Globus pallidus (tissue), 1 donor: Measurements from ENCODE around the gene ITGA7.

ENCODE experiments used
- DNase-seq: peaks from one replicate; pipeline ENCODE4 v3.0.0-alpha.2; 2015; ENCODE audit warnings: low spot score

The ITGA7 gene, protein sequence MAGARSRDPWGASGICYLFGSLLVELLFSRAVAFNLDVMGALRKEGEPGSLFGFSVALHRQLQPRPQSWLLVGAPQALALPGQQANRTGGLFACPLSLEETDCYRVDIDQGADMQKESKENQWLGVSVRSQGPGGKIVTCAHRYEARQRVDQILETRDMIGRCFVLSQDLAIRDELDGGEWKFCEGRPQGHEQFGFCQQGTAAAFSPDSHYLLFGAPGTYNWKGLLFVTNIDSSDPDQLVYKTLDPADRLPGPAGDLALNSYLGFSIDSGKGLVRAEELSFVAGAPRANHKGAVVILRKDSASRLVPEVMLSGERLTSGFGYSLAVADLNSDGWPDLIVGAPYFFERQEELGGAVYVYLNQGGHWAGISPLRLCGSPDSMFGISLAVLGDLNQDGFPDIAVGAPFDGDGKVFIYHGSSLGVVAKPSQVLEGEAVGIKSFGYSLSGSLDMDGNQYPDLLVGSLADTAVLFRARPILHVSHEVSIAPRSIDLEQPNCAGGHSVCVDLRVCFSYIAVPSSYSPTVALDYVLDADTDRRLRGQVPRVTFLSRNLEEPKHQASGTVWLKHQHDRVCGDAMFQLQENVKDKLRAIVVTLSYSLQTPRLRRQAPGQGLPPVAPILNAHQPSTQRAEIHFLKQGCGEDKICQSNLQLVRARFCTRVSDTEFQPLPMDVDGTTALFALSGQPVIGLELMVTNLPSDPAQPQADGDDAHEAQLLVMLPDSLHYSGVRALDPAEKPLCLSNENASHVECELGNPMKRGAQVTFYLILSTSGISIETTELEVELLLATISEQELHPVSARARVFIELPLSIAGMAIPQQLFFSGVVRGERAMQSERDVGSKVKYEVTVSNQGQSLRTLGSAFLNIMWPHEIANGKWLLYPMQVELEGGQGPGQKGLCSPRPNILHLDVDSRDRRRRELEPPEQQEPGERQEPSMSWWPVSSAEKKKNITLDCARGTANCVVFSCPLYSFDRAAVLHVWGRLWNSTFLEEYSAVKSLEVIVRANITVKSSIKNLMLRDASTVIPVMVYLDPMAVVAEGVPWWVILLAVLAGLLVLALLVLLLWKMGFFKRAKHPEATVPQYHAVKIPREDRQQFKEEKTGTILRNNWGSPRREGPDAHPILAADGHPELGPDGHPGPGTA

DNA sequence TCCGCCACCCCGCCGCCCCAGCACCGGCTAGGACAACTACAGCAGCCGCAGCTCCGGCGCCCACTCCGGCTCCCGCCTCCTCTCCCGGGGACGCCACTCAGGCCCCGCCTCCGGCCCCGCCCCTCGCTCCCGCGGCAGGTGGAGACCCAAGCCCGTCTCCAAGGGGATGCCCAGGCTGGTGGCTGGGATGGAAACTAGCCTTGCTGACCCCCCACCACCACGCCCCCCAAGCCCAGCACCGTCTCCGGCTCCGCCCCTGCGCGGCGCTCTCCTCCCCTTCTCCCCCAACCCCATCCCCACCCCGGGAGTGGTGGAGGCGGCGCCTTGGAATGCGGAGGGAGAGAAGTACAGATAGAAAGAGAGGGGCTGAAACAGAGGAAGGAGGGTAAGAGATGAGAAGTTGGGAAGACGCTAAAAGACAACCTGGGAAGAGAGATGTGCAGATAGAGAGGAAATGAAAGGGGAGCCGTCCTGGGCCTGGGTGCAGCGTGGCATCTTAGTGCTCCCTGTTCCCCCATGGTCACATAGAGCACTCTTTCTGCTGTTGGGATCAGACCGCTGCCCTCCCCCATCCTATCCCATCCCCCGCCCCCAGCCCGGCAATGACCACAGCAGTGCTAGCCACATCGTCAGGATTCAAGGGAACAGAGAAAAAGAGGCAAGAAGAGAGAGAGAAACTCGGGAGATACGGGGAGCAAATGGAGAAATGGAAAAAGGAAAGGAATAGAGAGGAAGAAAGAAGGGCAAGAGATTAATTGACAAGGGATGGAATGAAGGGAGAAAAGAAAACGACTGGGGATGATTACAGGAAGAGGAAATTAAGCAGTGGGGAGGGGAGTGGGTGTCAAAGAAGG is at the start of gene ITGA7:
Gene ITGA7 (minus strand): TSS at position 64 of the 854 bp plus-strand sequence. CDS start 222 bp downstream, outside the sequence.
- DNase-seq, result peak; percentile 62

DNA sequence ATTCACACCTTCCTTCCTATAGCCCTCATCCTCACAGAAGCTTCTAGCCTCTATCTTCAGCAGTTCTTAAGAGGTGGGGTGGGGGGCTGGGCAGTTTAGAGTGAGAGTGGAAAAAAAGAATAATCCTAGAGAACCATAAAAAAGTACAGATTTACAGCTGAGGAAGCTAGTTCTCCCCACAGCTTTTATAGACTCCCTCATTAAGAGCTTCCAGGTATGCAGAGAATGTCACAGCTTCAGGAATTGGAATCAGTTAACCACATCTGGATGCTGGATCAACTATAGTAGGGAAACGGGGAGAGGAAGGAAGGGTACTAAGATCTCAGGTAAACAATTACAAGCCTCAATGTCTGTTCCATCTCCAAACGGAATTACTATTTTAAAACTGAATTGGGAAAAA is 47.5 kb upstream of the ITGA7 start:
- DNase-seq, result no peak

DNA sequence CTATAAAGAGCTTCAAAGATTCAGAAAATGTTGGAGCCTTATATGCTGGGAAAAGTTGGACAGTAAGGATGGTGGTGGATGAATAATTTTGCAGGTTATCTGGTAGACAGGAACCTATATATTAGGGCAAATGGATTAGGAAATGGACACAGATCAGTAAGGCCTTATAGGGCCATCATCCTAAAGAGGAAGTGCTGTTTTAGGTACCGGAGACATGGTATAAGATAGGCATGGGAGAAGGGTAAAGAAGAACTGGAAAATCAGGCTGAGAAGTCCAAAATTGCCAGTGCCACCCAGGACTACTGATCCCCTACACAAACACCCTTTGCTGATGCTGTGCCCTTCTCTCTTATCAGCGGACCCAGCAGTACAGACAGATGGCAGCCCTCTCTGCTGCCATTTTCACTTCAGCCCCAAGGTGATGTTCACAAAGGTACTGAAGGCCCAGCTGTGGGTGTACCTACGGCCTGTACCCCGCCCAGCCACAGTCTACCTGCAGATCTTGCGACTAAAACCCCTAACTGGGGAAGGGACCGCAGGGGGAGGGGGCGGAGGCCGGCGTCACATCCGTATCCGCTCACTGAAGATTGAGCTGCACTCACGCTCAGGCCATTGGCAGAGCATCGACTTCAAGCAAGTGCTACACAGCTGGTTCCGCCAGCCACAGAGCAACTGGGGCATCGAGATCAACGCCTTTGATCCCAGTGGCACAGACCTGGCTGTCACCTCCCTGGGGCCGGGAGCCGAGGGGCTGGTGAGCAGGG is 40.7 kb upstream of the ITGA7 start:
- DNase-seq, result no peak

DNA sequence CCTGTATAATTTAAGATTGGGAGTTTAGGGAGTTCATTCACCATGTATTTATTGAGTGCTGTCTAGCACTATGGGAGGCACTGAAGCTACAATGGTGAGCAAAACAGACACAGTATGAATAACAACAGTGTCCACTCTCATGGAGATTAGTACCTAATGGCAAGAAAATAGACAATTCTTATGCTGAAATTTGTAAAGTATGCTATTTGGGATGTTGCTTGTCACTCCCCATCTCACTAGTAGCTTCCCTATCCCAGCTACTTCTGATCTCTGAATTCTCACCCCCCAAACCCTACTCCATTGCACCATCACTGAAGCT is 39.2 kb upstream of the ITGA7 start:
- DNase-seq, result no peak

DNA sequence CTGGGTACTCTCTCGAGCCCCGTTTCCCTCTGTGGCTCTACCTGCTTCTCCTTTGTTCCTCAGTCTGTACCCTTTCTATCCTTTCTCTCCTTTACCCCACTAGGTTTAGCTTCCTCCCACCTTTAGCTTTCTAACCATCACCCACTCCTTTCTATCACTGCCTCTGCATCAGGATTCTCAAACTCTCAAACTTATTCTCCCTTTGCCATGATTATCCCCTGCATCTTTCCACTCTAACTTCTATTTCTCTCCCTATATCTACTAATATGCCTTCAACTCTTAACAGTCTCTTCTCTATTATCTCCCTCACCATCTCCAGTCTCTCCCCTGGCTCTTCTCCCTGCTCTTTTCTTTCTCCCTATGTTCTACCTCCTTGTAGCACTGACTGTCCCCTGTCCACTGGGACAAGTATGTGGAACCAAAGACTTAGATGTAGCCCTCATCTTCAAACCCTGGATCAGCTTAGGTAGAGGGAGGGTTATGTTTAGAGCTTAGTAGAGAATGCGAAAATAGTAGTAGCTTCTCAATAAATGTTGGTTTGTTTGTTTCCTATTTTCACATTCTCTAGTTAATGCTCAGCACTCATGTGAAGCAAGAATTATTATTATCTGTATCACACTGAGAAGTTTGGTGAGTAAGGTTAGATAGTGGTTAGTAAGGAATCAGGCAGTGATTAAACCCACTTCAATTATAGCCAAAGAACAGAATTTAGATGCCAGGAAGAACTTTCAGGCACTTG is 38.6 kb upstream of the ITGA7 start:
- no peak for DNase-seq

DNA sequence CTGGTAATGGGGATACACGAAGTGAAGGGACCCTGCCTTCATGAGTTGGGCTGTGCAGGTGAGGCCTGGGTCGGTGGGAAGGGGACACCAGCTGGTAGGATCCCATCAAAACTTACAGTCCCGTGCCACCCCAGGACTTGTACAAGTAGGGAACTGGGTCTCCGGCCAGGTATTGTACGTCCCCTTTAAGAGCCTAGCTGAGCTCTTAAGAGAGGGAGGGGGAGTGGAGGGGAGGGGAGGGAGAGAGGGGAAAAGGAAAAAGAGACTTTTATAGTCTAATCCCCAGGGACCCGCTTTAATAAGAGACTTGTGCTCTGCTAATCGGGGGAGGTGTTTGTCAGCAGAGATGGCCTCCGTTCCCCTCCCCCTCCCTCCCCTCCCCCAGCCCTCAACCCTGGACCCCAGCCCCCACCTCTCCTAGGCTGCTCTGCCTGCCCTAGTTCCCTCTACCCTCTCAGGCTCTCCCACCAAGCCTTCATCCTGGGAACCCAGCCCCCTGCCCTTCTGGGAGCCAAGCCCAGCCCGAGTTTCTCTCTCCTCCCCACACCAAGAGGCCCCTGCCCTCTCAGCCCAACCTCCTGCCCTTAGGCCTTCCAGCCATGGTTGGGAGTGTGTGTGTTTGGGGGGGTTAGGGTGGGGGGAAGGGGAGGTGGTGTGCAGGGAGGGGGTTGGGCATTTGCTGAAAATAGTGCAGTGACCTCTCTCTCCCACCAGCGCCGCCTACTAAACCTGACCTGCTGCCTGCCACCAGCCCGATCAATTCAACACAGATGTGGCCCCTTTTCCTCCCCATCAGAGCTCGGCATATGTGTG is 37.9 kb upstream of the ITGA7 start:
- no peak for DNase-seq

DNA sequence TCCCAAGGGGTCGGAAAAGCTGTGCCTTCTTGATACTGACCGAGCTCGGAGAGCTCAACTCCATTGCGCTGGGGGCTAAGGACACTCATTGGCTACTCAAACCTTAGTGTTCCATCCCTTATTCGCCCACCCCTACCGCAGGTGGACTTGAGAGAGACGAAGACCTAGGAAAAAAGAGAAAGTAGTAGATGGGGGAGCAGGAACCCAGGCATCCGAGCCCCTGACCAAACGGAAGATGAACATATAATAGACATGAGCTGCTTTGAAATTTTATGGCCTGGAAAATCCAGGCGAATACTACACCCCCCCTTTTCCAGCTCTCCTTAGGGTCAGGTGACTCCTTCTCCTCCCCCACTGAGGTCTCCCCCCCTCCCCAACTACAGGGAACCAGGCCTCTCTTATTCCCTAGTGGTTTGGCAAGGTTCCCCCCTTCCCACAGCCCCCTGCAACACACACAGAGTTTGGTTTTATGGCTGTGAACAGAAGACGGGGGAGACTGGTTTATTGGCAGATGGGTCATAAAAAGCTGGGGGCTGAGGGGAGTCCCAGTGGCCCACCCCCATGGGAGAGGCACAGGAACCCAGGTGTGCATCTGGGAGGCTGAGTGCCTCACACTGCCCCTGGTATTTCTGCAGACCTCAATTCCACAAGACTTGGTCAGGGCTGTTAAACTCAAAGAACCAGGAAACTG is 36.8 kb upstream of the ITGA7 start:
- DNase-seq, result no peak

DNA sequence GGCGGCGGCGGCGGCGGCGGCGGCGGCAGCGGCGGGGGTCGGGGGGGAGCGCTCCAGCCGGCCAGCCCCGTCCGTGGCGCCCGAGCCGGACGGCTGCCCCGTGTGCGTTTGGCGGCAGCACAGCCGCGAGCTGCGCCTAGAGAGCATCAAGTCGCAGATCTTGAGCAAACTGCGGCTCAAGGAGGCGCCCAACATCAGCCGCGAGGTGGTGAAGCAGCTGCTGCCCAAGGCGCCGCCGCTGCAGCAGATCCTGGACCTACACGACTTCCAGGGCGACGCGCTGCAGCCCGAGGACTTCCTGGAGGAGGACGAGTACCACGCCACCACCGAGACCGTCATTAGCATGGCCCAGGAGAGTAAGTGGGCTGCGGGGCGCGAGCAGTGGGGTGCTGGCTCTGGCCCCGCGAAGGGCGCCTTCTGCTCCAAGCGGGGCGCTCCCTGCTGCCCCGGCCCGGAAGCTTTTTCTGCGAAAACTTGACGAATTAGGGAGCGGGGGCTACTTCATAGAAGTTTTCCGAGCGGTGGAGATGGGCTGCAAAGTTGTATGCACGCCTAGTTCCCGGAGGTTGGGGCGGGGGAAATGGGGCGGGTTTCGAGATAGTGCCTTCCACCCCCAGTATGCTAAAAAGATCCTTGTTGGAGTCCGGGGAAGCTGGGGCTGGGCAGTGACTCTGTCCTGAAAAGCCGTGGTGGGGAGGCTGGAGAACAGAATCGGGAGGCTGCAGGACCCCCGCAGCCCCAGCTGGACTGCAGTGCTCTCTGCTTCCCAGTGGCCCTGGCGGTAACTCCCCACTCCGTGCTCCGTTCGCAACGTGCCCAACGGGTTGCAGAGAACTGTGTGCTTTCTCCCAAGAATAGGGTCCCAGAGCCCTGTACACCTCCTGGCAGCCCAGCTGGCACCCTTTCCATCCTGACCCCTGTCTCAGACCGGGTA is 36.0 kb upstream of the ITGA7 start:
- DNase-seq, result no peak

DNA sequence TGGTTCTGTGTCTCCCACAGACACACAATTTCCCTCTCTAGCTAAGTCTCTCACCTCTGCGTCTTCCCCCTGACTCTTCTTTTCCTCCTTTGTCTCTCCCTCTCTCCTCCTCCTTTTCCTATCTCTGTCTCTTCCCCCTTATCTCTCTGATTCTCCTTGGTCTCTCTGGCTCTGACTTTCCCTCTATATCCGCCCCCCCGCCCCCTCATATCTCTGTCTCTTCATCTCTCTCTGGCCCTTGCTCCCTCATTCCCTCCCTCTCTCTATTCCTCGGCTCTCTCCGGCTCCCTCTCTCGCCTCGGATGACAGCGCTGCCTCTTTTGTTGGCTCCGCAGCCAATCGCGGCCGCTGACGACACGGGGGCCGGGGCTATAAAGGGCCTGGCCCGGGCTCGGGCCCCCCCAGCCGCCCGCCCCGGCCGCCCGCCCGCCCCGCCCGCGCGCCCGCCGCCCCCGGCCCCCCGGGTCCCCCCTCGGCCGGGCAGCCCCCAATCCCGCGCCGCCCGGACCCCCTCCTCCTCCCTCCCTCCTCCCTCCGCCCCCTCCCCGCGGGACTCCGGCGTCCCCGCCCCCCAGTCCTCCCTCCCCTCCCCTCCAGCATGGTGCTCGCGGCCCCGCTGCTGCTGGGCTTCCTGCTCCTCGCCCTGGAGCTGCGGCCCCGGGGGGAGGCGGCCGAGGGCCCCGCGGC is 35.2 kb upstream of the ITGA7 start, which contains the start of gene GDF11:
Gene GDF11 (plus strand): TSS at position 404 of the 687 bp plus-strand sequence. CDS start 195 bp downstream, at position 599.
- peak; percentile 82 for DNase-seq

DNA sequence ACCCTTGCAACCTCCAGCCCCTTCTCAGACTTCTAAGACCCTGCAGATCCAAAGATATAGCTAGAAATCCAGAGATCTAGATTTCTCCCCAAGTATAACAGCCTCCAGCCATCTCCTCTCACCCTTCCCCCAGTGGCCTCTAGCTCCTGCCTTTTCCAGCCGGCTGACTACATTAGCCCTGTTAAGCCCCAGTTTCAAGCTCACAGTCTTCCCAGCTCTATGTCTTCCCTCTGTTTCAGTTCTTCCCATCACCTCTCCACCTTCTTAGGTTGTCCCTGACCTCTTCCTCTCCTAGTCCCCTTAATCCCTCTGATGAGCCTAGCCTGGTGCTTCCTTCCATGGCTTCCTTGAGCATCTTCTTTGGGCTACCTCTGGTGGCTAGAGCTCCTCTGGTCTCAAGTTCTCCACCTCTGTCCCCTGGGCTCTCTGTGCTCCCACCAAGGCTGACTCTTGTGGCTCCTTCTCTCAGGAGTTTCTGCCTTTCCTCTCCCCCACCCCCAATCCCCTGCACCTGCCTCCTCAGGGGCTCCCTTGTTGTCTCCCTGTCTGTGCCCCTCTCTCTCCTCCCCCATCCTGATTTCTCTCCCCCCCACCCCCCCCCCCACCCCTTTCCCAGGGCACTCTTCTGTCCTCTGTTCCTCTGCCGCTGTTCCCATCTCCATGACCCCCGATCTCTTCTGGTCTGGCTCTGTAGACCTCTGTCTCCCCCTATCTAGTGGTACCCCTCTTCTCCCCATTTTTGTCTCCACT is 34.4 kb upstream of the ITGA7 start:
- no peak for DNase-seq

DNA sequence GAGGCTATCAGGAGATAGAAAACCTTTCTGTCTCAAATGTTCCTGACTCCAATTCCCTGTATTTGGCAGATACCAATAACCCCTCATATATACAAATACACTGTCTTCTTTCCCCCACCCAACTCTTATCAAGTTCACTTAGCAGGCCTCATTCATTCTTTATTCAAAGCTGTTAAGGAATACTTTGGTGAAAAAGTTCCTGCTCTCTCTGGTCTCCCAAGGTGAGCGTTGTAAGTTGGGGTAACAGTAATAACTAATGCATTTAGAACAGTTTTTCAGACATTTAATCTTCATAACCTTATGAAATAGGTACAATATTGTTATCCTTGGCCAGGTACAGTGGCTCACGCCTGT is 31.3 kb upstream of the ITGA7 start:
- no peak for DNase-seq

DNA sequence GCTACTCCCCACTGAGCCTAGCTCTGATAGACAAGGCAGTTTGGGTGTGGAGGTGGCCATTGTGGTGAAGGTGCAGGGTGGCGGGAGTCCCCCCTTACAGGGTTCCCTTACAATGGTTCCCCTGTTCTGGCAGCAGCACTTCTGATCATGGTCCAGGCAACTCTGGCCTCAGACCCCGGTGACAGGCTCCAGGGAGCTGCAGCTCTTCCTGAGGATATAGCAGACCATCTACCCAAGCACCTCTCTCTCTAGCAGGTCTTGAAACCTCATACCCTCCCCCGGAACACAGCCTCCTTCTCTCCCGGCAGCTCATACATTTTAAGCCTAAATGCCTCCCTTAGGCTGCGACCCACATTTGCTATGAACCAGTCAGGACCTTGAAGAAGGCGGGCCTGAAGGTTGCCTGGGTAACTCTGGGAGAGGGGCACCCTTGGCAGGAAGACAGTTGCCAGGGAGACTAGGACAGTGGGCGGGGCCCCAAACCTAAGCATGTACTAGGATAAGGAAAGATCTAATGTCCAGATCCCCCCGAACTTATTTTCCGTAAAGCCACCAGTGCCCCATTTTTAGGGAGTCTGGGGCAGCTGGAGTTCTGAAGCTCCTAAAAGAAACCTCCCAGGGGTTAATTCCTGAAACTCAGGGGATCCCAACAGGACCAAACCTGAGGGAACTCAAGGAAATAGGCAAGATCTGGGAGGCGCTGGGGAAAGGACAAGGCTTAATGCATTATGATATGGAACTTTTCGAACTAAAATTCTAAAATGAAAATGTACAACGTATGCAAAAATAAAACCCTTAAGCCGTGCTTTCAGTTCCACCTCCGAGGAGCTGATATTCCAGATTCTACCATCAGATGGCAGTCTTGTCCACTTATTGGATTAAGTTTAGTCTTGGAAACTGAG is 30.7 kb upstream of the ITGA7 start:
- peak; percentile 83 for DNase-seq

DNA sequence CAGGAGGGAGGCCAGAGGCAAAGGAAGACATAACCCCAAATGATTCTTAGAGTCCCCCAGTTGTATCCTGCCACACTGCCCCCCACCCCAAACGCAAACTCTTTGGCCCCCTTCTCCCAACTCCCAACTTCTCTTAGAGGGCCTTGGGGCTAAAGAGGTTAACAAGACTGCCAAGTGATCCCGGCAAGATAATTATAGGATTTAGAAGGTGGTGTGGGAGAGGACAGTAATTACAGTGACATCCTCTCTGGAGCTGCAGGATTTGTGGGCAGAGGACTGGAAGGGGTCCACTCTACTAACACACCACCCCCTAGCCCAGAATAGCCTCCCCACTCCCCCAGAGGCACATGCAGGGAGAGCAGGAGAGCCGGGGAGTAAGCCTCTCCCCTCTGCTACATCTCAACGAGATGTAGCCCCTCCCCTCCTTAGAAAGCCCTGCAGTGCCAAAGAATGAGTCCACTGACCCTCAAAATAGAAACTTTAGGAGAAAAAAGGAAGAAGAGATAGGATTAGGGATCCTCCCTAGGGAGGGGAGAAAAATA is 29.9 kb upstream of the ITGA7 start:
- DNase-seq, result no peak

DNA sequence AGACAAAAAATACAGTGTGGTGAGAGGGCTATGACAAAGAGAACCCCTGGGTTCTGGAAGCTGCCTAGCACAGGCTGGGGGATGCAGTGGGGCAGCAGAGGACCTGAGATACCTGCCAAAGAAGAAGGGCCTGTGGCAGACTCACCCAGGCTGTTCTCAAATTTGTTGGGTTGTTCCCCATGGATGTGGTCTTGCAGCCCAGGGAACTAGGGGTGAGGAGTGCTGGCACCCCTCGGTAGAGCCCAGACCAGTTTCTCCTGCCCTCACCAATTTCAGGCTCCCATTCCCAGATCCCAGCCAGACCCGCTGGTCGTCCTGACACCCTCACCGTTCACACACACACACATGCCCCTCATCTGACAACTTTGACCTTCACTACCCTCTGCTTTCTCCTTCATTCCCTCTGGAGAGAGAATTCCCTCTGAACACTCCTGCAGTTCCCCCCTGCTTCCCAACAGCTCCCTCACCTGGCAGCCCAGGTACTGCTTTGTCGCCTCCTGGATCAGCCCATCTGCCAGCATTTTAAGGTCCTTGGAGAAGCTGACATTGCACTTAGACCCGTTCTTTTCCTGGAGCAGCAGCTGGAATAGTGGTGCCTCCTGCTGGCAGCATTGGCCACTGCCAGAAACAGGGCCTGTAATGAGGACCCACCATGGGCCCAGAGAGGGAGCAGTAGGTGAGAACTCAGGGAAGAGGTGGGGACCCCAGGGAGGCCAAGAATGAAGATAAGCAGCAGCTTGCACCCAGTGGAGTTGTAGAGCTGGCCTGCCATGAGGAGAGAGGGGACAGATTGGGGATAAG is 29.3 kb upstream of the ITGA7 start:
- DNase-seq, result peak; percentile 70
